Measurements from ENCODE around the gene IL1RAPL1.

Gene IL1RAPL1

DNA sequence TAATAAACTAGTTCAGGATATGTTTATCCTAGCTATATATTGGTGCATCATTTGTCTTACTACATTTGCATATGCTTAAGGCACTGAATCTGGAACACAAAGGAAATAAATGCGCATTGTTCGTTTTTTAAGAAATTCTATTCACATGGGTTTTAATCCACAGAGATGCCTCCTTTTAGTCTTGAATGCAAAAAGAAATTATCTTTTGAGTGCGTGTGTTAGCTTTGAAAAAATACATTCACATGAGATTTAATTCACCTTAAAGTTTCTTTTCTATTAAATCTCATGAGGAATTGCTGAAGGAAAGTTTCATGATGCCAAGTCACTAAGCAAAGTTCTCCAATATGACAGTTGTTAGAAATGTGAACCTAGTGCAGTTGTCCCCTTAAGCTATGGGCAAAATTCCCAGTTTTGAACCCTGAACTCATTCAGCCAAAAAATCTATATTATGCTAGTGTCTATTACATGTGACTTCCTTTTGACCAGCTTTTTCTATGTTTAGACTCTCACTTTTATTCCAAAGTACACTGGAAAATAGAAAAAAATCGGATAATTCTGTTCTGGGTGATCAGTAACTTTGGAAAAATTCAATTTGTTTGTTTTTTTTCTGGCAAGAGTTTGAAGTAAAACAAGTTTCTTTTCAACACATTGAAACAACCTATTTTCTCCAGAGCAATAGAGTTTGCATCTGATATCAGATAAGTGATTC, 1201.9 kb downstream of the IL1RAPL1 start:
- in situ Hi-C loops (cut with MboI; ENCODE audit: low sequenced_read_pairs, unreplicated experiment) = no loop called here
- TF ChIP-seq, protein P1, sequence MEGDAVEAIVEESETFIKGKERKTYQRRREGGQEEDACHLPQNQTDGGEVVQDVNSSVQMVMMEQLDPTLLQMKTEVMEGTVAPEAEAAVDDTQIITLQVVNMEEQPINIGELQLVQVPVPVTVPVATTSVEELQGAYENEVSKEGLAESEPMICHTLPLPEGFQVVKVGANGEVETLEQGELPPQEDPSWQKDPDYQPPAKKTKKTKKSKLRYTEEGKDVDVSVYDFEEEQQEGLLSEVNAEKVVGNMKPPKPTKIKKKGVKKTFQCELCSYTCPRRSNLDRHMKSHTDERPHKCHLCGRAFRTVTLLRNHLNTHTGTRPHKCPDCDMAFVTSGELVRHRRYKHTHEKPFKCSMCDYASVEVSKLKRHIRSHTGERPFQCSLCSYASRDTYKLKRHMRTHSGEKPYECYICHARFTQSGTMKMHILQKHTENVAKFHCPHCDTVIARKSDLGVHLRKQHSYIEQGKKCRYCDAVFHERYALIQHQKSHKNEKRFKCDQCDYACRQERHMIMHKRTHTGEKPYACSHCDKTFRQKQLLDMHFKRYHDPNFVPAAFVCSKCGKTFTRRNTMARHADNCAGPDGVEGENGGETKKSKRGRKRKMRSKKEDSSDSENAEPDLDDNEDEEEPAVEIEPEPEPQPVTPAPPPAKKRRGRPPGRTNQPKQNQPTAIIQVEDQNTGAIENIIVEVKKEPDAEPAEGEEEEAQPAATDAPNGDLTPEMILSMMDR (IDR thresholded peaks at IDR 0.05; ENCODE audit: borderline replicate concordance, control extremely low read depth, extremely low read depth, insufficient read depth, missing control alignments) = no peak
- no peak for DNase-seq (ENCODE audit: low spot score)

DNA sequence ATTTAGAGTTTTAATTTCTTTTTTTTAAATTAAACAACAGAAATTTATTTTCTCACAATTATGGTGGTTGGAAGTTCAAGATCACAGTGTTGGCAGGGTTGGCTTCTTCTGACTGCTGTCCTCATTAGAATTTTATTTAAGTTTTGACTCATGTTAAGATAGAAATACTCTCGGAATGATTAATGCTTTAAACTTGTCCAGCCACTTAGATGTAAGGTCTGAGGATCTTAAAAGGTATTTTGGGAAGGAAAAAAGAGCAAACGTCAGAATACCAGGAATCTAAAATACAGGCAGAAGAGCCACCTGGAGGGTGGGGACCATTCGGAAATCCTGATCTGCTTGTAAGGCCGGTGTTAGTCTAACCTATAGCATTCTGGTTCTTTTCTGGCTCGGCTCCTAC, 1205.1 kb downstream of the IL1RAPL1 start:
- TF ChIP-seq, protein P1 (IDR thresholded peaks at IDR 0.05; ENCODE audit: borderline replicate concordance, control extremely low read depth, extremely low read depth, insufficient read depth, missing control alignments) = no peak
- in situ Hi-C loops (cut with MboI; ENCODE audit: low sequenced_read_pairs, unreplicated experiment) = no loop called here
- no peak for DNase-seq (ENCODE audit: low spot score)

GRCh38 chrX:29797156-29797555, 1209.9 kb downstream of the IL1RAPL1 start:
- TF ChIP-seq, protein P1 (IDR thresholded peaks at IDR 0.05; ENCODE audit: borderline replicate concordance, control extremely low read depth, extremely low read depth, insufficient read depth, missing control alignments) = no peak
- in situ Hi-C loops (cut with MboI; ENCODE audit: low sequenced_read_pairs, unreplicated experiment) = no loop called here

DNA sequence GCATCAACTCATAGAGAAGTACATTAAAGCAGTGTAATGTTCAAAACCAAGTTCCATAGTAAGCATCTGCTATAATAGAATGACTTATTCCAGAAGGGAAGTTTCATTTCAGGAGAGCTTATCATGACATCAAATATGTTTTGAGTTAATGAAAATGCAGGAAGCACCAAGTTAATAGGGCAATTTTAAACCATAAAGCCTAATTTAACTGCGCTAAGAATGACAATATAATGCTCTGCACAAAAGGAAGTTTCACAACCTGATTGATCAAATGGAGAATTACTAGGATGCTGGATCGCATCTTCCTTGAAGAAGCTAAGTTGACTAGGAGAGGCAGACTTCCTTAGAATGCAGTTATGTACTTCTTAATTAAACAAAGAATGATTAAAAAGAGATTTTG, 1211.2 kb downstream of the IL1RAPL1 start:
- in situ Hi-C loops (cut with MboI; ENCODE audit: low sequenced_read_pairs, unreplicated experiment) = no loop called here
- TF ChIP-seq, protein P1 (IDR thresholded peaks at IDR 0.05; ENCODE audit: borderline replicate concordance, control extremely low read depth, extremely low read depth, insufficient read depth, missing control alignments) = no peak
- DNase-seq (ENCODE audit: low spot score) = no peak

More at GRCh38 chrX:29797156-29797555, 1209.9 kb downstream of the IL1RAPL1 start:
- no peak for DNase-seq (ENCODE audit: low spot score)

DNA sequence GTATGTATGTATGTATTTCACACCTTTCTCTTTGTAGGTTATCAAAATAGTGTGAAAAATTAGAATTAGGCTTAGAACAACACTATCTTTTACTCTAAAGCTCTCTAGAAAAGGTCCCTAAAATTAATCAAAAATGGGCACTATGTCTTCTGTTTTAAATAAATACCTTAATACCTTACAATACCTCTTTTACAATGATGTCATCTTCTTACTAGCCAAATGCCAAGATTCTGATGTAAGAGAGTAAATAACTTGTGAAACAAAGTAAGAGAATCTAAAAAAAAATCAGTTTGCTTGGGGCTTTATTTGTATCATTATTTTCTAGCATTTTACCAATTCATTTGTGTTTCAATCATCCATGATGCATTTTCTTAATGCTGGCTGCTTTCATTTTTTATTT, 1225.9 kb downstream of the IL1RAPL1 start:
- TF ChIP-seq, protein P1 (IDR thresholded peaks at IDR 0.05; ENCODE audit: borderline replicate concordance, control extremely low read depth, extremely low read depth, insufficient read depth, missing control alignments) = no peak
- in situ Hi-C loops (cut with MboI; ENCODE audit: low sequenced_read_pairs, unreplicated experiment) = no loop called here
- DNase-seq (ENCODE audit: low spot score) = no peak

- no peak for DNase-seq (ENCODE audit: low spot score)
- TF ChIP-seq, protein P1 (IDR thresholded peaks at IDR 0.05; ENCODE audit: borderline replicate concordance, control extremely low read depth, extremely low read depth, insufficient read depth, missing control alignments) = no peak
- in situ Hi-C loops (cut with MboI; ENCODE audit: low sequenced_read_pairs, unreplicated experiment) = no loop called here
These were observed 1237.1 kb downstream of the IL1RAPL1 start for GRCh38 chrX:29824176-29824906.

All from GM13976 (cell line).